ENCODE measurements around the gene NMB.

GRCh38 chr15:84703808-84704207 lies 45.8 kb upstream of the NMB start:
- TF ChIP-seq EZH2 (IDR thresholded peaks at IDR 0.05; ENCODE audit: insufficient read depth, poor library complexity, severe bottlenecking) (no peak), EZH2phosphoT487 (IDR thresholded peaks at IDR 0.05; ENCODE audit: insufficient read depth, low read depth) (no peak)

Data from GM23248 (cell line).